ENCODE measurements around the gene NYNRIN. TPM values are rescaled to one million over a fixed set of nuclear protein-coding genes. Genes with fewer than 3 reads are reported as not detected.
"Not testable (repeated sequence)": the region's sequence is repeated elsewhere in the genome, so short reads cannot be mapped to it uniquely, and the experiment has no call there.

The NYNRIN gene
- total and polyA plus RNA-seq, 8 donors: 2.1 to 9.0 (median 4.3) TPM

- FAIRE-seq (no peak), DNase-seq (no peak), ATAC-seq (no peak)
- no peaks in the 10 kb centered on the region for H3K9me3 ChIP-seq
- H3K27me3 ChIP-seq: no peaks in the 10 kb centered on the region
- H3K36me3 ChIP-seq: no peaks in the 10 kb centered on the region
- intact Hi-C loops (cut with DNase I): no loop called here
- no peak overlapping the region for H3K27ac ChIP-seq
- no peaks in the 10 kb centered on the region for H3K4me1 ChIP-seq
- WGBS, 2 donors: 84 to 89% methylated on average over 4 of the region's 4 CpGs
- TF ChIP-seq CTCF (IDR thresholded peaks at IDR 0.05): no peak
- no peak overlapping the region for H3K4me3 ChIP-seq
These were observed 14.6 kb upstream of the NYNRIN start for GRCh38 chr14:24384169-24384568.

GRCh38 chr14:24385524-24385923 lies 13.3 kb upstream of the NYNRIN start:
- H3K4me3 ChIP-seq: no peak overlapping the region
- 74 to 76% methylated on average over 4 of the region's 4 CpGs for WGBS, 2 donors
- TF ChIP-seq CTCF (IDR thresholded peaks at IDR 0.05): no peak

DNA sequence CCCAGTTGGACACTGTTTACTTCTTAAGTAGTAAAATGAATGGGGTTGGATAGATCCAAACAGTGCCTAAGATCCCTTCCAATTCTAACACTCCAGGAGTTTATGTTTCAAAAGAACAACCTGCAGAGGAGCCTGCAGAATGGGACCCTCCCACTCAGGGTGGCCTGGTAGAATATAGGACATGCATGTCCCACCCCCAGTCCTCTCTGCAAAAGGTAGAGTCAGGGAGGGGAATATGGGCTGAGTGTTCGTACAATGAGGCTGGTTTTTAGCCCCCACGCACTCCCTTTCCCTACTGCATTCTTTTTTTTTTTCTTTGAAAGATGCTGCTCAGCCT lies 11.8 kb upstream of the NYNRIN start:
- intact Hi-C loops (cut with DNase I): no loop called here
- Histone ChIP-seq H3K9me3 (no peaks in the 10 kb centered on the region), H3K4me3 (no peak overlapping the region), H3K36me3 (no peaks in the 10 kb centered on the region), H3K4me1 (no peaks in the 10 kb centered on the region), H3K27me3 (no peaks in the 10 kb centered on the region), H3K27ac (no peak overlapping the region)
- DNase-seq (no peak), ATAC-seq (no peak), FAIRE-seq (no peak)
- no peak for TF ChIP-seq CTCF (IDR thresholded peaks at IDR 0.05)
- WGBS, 2 donors: 88 to 93% methylated on average over 2 of the region's 2 CpGs

More at GRCh38 chr14:24385524-24385923, 13.3 kb upstream of the NYNRIN start:
- ATAC-seq (no peak), FAIRE-seq (no peak), DNase-seq (no peak)
- no peaks in the 10 kb centered on the region for H3K36me3 ChIP-seq
- H3K27me3 ChIP-seq: no peaks in the 10 kb centered on the region
- H3K27ac ChIP-seq: no peak overlapping the region
- intact Hi-C loops (cut with DNase I): no loop called here
- no peaks in the 10 kb centered on the region for H3K9me3 ChIP-seq
- H3K4me1 ChIP-seq: no peaks in the 10 kb centered on the region

DNA sequence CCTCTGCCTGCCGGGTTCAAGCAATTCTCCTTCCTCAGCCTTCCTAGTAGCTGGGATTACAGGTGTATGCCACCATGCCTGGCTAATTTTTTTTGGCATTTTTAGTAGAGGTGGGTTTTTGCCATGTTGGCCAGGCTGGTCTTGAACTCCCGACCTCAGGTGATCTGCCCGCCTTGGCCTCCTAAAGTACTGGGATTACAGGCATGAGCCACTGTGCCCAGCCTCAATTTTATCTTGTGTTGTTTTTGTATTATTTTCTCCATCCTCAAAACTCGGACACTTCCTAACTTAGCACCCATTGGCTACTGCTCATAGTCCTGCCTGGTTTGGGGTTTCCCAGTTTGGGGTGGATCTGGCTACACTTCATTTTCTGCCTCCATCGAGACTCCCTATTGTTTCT lies 11.2 kb upstream of the NYNRIN start:
- DNase-seq; intact Hi-C loops (cut with DNase I); FAIRE-seq; ATAC-seq; H3K9me3 ChIP-seq; H3K4me1 ChIP-seq; H3K36me3 ChIP-seq; H3K27me3 ChIP-seq; H3K4me3 ChIP-seq; H3K27ac ChIP-seq: not testable (repeated sequence)
- WGBS, 2 donors: 73 to 88% methylated on average over 5 of the region's 5 CpGs

DNA sequence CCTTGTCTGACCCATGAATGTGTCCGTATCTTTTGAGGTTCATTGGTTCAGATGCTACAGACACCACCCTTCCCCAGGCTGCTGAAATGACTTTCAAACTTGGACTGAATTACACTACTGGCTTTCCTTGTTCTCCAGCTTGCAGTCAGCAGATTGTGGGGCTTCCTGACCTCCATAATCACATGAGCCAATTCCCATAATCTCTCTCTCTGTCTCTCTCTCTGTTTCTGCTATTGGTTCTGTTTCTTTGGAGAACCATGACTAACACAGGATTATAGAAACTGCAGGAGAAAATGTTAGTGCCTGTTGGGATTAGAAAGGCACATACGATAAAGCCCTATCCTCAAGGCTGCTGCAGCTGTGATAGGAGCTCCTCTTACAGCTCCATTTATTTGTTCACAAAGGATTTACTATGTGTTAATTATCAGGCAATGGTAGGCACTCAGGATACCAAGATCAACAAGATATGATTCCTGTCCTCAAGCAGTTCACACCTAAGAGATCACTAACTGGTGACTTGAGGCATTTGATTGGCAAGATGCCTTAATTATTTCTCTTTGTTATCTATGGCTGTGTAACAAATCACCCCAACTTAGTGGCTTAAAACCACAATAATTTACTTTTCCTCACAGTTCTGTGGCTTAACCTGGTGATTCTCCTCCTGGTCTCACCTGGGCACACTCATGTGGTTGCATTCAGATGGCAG lies 10.2 kb upstream of the NYNRIN start:
- Histone ChIP-seq H3K4me3 (no peak overlapping the region), H3K9me3 (no peaks in the 10 kb centered on the region), H3K27me3 (no peaks in the 10 kb centered on the region), H3K36me3 (no peaks in the 10 kb centered on the region), H3K27ac (no peak overlapping the region), H3K4me1 (peaks cover 0 to 5% (median 0%) of the 10 kb centered on the region in 3 donors)
- no peak for DNase-seq
- no peak for ATAC-seq
- intact Hi-C loops (cut with DNase I): no loop called here
- no peak for FAIRE-seq
- no peak for TF ChIP-seq CTCF (IDR thresholded peaks at IDR 0.05)
- 69 to 71% methylated on average over 2 of the region's 2 CpGs for WGBS, 2 donors

All from pancreas (tissue), 10 donors.